ELF-1 (cell line): ENCODE measurements around the gene RAET1E.
"Not testable (repeated sequence)": the region's sequence is repeated elsewhere in the genome, so short reads cannot be mapped to it uniquely, and the experiment has no call there.

Source experiments
- DNase-seq: peaks from one replicate; pipeline ENCODE4 v3.0.0-alpha.2; 2016; ENCODE audit warnings: low read depth, low spot score

The RAET1E gene

GRCh38 chr6:149910721-149911151 is 12.8 kb upstream of the RAET1E start:
- DNase-seq, result no peak

GRCh38 chr6:149909701-149910470 is 12.0 kb upstream of the RAET1E start:
- no peak for DNase-seq

DNA sequence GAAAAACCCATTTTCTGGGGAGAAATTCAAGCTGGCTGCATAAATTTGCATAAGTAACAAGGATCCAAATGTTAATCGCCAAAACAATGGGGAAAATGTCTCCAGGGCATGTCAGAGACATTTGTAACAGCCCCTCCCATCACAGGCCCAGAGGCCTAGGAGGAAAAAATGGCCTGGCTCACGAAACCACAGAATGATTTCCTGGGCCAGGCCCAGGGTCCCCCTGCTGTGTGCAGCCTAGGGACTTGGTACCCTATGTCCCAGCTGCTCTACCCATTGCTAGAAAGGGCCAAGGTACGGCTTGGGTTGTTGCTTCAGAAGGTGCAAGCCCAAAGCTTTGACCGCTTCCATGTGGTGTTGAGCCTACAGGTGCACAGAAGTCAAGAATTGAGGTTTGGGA is 10.6 kb upstream of the RAET1E start:
- not testable (repeated sequence) for DNase-seq

DNA sequence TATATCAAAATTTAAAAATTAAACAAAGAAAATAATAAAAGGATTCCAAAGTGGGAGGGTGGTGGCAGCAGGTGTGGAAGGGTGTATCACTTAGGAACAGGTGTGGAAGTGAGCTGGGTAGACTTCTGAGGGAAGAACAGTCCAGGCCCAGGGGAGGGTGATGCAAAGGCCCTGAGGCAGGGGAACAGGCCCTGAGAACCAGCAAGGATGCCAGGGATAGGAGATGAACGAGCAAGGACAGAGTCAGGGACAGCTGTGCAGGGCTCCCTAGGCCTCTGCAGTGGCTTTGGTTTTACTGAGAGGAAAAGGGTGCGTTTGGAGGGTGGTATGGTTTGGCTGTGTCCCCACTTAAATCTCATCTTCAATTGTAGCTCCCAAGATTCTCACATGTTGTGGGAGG is 9.4 kb upstream of the RAET1E start:
- DNase-seq, result no peak

DNA sequence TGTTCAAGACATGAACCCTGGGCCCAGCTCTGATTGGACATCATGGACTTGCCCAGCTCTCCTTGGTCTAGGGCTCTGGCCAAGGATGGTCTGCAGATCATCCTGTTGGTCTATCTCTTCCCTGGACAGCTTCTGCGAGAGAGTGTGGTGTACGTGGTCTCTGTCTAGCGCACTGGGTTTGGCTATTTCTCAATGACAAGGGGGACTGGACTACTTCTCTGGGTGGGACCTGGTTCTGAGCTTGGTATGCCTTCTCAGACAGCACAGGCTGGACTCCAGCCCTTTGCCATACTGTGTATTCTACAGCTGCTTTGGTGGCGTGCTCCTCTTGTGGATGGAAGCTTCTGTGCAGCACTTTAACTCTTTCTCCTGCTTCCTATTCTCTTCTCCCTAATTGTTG is 8.5 kb upstream of the RAET1E start:
- no peak for DNase-seq

DNA sequence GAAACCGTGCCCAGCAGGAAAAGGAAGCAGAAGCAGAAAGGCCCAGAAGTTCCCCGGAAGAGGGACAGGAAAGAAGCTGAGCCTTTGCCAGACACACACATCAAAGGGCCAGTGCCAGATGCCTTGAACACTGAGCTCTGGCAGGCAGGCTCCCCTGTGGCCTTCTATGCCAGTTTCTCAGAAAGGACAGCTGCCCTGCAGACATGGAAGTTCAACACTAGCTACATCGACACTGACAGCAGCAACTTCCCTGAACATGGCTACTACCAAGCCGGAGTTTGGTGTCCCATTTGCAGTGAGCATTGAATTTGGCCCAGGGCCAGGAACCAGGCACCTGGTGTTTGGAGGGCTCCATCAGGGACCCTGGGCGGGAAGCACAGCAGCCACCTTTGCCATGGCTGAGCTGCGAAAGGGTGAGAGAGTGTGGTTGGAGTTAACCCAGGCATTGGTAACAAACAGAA is 8.0 kb upstream of the RAET1E start:
- DNase-seq, result no peak

- DNase-seq, result no peak
Observed at GRCh38 chr6:149905371-149905910, 7.5 kb upstream of the RAET1E start.

GRCh38 chr6:149904661-149905370 is 6.9 kb upstream of the RAET1E start:
- DNase-seq, result no peak

DNA sequence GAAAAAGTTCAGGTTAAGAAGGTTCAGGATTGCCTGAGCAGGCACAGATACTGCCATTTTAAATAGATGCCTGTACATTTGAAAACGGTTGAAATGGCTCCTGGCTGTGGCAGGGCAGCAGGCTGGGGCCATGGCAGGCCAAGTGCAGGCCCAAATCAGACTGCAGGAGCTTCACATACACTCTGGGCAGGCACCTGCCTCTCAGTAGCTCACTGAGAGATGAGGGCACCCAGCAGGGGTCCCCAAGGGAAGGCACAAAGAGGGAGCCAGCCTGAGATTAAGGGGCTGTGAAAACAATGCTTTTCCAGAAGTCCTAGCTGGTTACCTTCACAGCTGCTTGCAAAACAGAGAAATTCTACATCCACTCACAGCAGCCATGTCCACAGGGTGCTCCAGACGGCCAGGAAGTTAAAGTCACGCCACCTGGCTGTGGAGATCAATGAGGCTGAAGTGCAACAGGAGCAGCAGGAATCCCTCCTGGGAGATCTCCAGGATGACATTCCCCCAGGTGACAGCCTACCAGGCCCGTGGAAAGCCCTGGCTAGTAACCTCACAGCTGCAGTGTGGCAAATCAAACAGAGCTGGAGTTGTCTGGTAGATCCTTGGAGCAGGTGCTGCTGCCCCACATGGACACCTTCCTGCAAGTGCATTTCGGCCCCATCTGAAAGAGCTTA is 6.2 kb upstream of the RAET1E start:
- no peak for DNase-seq

DNA sequence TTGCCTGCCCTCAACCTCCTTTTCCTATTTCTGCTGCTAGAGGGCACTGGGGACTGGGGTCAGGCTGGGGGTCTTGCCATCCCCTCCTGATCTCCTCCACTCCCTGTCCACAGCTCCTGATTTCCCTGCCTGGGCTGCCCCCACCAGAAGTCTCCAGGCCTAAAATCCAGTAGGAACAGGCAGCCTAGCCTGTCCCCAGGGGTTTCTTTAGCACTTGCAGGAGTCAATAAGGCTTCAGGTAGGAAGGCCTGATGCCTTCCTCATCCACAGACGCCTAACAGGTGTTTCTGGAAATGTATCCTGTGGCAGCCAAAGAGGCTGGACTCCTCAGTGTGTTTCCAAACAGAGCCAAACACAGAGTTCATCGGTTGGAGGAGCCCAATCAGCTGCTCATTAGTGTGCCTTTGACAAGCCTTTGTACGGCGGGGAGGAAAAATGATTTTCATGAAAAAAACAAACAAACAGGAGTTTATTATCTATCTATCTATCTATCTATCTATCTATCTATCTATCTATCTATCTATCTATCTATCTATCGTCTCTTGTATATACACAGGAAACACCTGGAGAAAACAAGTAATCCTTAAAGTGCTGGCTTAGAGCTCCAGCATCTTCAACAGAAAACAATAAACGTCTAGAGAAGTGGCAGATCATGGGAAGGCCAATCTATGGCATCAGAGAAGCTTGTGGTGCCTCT is 3.7 kb upstream of the RAET1E start:
- DNase-seq, result no peak

DNA sequence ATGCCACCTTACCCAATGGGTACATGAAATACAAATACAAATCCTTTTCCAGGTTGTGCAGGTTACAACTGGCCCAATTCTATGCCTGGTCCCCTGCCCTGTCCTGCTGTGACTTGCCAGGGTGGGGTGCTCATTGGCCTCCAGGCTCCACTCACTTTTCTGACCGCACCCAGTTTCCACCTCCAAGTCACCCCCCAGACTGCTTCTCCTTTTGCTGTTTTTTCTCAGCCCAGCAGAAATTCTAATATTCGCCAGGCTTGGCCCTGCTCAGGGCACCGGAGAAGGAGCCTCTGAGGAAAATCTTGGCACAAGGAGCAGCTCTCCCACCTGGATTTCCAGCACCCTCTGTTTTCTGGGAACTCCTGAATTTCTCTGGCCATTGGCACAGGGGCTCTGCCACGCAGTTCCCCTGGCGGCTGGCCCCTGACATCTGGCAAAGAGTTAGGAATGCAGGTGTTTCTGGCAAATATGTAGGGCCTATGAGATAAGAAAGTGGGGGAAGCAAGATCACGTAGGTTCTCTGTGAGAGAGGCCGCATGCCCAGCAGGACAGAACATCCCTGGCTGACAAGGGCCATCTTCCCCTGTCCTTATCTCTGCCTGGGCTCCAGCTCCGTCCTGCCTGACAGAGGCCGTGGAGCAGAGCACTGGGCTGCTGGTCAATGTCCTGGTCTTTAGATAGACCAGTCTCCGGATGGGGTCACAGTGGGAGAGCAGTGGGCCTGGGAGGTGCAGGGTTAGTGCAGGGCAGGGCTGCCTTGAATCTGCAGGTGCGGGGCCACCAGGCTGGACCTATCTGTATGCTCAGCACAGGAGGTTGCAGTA is 2.9 kb upstream of the RAET1E start:
- no peak for DNase-seq

DNA sequence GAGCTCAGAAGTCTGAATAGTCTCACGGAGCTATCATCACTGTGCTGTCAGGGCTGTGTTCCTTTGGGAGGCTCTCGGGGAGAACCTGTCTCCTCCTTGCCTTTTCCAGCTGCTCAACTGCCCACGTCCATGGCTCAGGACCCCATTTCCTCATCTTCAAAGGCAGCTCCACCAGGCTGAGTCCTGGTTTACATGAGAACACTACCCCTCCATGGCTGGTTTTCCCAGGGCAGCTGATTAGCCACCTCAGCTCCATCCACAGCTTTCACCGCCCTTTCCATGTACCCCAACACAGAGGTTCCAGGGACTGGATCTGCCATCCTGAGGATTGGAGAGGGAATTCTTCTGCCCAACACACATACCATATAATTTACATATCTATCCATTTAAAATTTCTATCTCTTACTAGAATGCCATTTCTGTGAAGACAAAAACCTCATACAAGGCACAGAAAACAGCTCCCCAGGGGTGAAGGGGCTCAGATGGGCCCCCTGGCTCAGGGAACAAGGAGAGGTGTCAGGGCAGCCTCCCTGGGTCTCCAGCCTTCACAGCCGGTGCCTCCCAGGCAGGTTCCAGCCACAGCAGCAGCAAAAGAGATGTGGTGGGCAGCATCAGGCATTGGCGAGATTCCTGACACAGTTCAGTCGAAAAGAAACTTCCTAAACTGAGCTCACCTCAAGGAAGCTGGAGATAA is 2.2 kb upstream of the RAET1E start:
- no peak for DNase-seq

DNA sequence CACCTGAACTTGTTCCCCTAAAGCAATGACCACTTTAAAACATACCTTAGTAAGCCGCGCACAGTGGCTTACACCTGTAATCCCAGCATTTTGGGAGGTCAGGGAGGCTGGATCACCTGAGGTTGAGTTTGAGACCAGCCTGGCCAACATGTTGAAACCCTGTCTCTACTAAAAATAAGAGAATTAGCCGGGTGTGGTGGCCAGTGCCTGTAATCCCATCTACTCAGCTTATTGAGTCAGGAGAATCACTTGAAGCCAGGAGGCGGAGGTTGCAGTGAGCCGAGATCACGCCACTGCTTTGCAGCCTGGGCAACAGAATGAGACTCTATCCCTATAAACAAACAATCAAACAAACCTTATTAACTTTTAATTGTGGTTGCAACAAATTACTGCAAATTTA is 1.6 kb upstream of the RAET1E start:
- no peak for DNase-seq

DNA sequence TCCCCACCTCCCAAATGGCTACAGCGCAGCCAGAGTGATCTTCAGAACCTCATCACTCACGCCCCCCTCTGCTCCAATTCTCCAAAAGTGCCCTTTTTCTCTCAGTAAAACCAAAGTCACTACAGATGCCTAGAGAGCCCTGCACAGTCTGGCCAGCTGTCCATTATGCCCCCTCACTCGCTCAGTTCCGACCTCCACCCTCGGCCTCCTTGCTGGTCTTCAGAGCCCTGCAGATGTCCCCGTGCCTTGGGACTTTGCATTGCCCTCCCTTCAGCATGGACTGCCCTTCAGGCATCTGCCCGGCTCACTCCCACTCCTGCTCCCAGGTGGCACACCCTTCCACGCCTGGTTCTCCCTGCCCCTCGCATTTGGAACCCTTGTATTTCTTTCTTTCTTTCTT is 1.1 kb upstream of the RAET1E start:
- no peak for DNase-seq

DNA sequence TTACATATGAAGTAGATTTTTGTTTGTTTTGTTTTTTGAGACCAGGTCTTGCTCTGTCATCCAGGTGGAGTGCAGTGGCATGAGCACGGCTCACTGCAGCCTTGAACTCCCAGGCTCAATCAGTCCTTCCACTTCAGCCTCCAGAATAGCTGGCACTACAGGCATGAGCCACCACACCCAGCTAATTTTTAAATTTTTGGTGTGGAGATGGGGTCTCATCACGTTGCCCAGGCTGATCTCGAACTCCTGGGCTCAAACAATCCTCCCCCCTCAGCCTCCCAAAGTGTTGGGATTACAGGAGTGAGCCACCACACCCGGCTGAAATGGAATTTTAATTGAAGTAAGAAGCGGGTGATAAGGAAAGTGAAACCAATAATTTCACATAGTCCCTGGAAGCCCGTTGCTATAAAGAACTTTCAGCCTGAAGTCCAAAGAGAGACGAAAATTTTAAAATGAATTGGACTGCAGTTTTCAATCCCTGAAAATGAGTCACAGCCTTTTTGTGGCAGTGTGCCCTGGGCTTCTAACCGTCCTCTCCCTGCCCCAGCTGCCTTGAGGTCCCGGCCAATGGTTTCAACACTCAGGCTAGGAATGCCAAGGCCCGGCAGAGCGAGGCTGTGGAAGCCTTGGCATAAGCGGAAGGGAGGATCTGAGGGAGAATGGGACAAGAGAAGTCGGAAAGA is 757 bp downstream of the RAET1E start:
- no peak for DNase-seq

GRCh38 chr6:149896491-149896890 is 1.4 kb downstream of the RAET1E start:
- DNase-seq, result no peak

GRCh38 chr6:149895833-149896271 is 2.1 kb downstream of the RAET1E start:
- DNase-seq, result no peak

DNA sequence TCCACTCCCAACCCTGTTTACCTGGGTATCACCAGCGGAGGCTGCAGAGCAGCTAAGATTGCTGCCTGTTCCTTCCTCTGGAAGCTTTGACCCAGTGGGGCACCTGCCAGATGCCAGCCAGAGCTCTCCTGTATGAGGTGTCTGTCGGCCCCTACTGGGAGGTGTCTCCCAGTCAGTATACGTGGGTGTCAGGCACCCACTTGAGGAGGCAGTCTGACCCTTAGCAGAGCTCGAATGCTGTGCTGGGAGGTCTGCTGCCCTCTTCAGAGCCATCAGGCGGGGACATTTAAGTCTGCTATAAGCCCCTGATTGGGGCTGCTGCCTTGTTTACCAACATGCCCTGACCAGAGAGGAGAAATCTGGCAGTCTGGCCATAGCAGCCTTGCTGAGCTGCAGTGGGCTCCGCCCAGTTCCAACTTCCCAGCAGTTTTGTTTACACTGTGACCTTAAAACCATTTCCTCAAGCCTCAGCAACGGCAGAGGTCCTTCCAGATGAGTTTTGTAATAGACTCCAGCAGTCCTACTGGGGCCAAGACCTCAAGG is 2.8 kb downstream of the RAET1E start:
- DNase-seq, result peak; percentile 24

DNA sequence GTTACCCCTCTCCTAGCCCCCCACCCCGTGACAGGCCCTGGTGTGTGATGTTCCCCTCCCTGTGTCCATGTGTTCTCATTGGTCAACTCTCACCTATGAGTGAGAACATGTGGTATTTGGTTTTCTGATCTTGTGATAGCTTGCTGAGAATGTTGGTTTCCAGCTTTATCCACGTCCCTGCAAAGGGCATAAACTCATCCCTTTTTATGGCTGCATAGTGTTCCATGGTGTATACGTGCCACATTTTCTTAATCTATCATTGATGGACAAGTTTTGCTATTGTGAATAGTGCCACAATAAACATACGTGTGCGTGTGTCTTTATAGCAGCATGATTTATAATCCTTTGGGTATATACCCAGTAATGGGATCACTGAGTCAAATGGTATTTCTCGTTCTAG is 6.0 kb downstream of the RAET1E start:
- not testable (repeated sequence) for DNase-seq
